PC-9 (cell line): ENCODE measurements around the gene SIK3. TPM values are rescaled to one million over a fixed set of nuclear protein-coding genes. Genes with fewer than 3 reads are reported as not detected.

Experiments used
- BruUV-seq: library from RNA; stranded (reverse); fragments of 400-500 nt; replicated peaks from 2 replicates; lab custom pipeline; 2021; lab: Mats Ljungman, UMichigan
- CTCF ChIA-PET: fragments of 300-600 bp; sonication (Branson Sonifier 250); formaldehyde crosslinking; loops from one replicate; lab custom pipeline; 2022; ENCODE audit warnings: antibody characterized with exemption; lab: Charles Lee
- POLR2A ChIA-PET: fragments of 300-600 bp; sonication (Branson Sonifier 250); formaldehyde crosslinking; loops from one replicate; lab custom pipeline; 2022; ENCODE audit warnings: antibody characterized with exemption; ENCODE audit not compliant: unreplicated experiment; lab: Charles Lee
- DNase-seq, 2 experiments: peaks; one replicate each; pipeline versions ENCODE4 v3.0.0 to v3.0.0-alpha.2; 2015 to 2022; ENCODE audit warnings: mixed read lengths in 1 of 2
- H2AFZ ChIP-seq: fragments of 200-600 bp; sonication (generic); 2 replicates; pipeline ENCODE4 v1.8.1; 2017; ENCODE audit warnings: antibody characterized with exemption
- H3F3A ChIP-seq: fragments of 200-600 bp; sonication (generic); 2 replicates; pipeline ENCODE4 v1.8.1; 2017; ENCODE audit warnings: antibody characterized with exemption, mild to moderate bottlenecking, low read depth; ENCODE audit not compliant: insufficient read depth
- H3K27ac ChIP-seq: fragments of 200-600 bp; sonication (generic); 2 replicates; pipeline ENCODE4 v1.6.1; 2016; ENCODE audit warnings: mixed run types
- H3K27me3 ChIP-seq: fragments of 200-600 bp; sonication (generic); 2 replicates; pipeline ENCODE4 v1.6.1; 2016; ENCODE audit warnings: low read depth, mixed run types; ENCODE audit not compliant: insufficient read depth
- H3K36me3 ChIP-seq: fragments of 200-600 bp; sonication (generic); 2 replicates; pipeline ENCODE4 v1.6.1; 2016; ENCODE audit warnings: low read depth, mixed run types
- H3K4me1 ChIP-seq: fragments of 200-600 bp; sonication (generic); replicated peaks from 2 replicates; pipeline ENCODE4 v1.6.1; 2016; ENCODE audit warnings: mixed run types; ENCODE audit not compliant: insufficient read depth
- H3K4me2 ChIP-seq: fragments of 200-600 bp; sonication (generic); 2 replicates; pipeline ENCODE4 v1.6.1; 2017; ENCODE audit warnings: mixed run types
- H3K4me3 ChIP-seq: fragments of 200-600 bp; sonication (generic); 2 replicates; pipeline ENCODE4 v1.6.1; 2016; ENCODE audit warnings: mixed run types
- H3K79me2 ChIP-seq: fragments of 200-600 bp; sonication (generic); 2 replicates; pipeline ENCODE4 v1.6.1; 2017; ENCODE audit warnings: low read depth, mixed run types
- H3K9me2 ChIP-seq: fragments of 200-600 bp; sonication (generic); 2 replicates; pipeline ENCODE4 v1.8.1; 2017; ENCODE audit warnings: mild to moderate bottlenecking; ENCODE audit not compliant: insufficient read depth
- H3K9me3 ChIP-seq: fragments of 200-600 bp; sonication (generic); 2 replicates; pipeline ENCODE4 v1.8.1; 2016; ENCODE audit warnings: low read depth; ENCODE audit not compliant: insufficient read depth
- H4K20me1 ChIP-seq: fragments of 200-600 bp; sonication (generic); 2 replicates; pipeline ENCODE4 v1.8.1; 2017; ENCODE audit not compliant: insufficient read depth
- EZH2 ChIP-seq: fragments of 200-600 bp; sonication (generic); IDR thresholded peaks from 2 replicates; pipeline ENCODE4 v1.8.0; 2017; ENCODE audit warnings: antibody characterized with exemption, low read depth
- intact Hi-C: fragments of 100-400 bp; cut with micrococcal nuclease; formaldehyde crosslinking; loops from one replicate; pipeline ENCODE4 v1.10.0; 2022; ENCODE audit not compliant: unreplicated experiment
- total RNA-seq: library from RNA; stranded (reverse); gene quantifications from 2 replicates; pipeline ENCODE4 v1.2.3, GENCODE V29; 2021
- TF ChIP-seq, protein P1 (sequence below): fragments of 200-600 bp; sonication (generic); conservative IDR thresholded peaks from 2 replicates; pipeline ENCODE4 v1.6.1; 2017; ENCODE audit warnings: mixed run types, antibody characterized with exemption, mild to moderate bottlenecking, moderate library complexity

SIK3 gene
- total RNA-seq, 1 experiment from 2014 or later, result 30.2 TPM

DNA sequence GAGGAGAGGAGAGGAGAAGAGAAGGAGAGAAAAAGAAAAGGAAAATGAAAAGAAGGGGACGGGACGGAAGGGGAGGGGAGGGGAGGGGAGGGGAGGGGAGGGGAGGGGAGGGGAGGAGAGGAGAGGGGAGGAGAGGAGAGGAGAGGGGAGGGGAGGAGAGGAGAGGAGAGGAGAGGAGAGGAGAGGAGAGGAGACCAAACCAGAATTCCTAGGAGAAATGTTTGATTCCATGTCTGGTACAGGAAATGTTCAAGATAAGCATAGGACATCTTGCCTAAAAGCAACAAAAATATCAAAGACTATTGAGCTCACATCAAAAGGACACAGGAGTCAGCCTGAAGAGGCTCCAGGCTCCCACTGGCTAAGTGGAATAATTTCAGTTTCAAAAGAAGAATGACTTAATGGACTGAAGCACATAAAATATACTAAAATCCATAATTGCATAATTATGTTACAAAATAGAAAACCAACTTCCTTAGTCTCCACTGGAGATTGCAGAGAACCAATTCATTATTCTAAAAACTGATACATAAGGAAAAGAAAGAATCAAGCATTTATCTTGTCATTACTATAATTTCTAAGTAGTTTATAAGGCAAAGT lies 159.7 kb downstream of the SIK3 start:
- TF ChIP-seq, protein P1, sequence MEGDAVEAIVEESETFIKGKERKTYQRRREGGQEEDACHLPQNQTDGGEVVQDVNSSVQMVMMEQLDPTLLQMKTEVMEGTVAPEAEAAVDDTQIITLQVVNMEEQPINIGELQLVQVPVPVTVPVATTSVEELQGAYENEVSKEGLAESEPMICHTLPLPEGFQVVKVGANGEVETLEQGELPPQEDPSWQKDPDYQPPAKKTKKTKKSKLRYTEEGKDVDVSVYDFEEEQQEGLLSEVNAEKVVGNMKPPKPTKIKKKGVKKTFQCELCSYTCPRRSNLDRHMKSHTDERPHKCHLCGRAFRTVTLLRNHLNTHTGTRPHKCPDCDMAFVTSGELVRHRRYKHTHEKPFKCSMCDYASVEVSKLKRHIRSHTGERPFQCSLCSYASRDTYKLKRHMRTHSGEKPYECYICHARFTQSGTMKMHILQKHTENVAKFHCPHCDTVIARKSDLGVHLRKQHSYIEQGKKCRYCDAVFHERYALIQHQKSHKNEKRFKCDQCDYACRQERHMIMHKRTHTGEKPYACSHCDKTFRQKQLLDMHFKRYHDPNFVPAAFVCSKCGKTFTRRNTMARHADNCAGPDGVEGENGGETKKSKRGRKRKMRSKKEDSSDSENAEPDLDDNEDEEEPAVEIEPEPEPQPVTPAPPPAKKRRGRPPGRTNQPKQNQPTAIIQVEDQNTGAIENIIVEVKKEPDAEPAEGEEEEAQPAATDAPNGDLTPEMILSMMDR, result no peak
- no peak for TF ChIP-seq EZH2
- H3F3A ChIP-seq, result no peaks in the 10 kb centered on the region; the same call in 1 of the 2 replicates
- BruUV-seq, result no TSS peak
- no peak overlapping the region for H3K4me2 ChIP-seq
- H3K4me1 ChIP-seq, result no peaks in the 10 kb centered on the region
- no peak overlapping the region for H2AFZ ChIP-seq
- no peaks in the 10 kb centered on the region for H3K27me3 ChIP-seq
- CTCF ChIA-PET, result no interaction called here
- H3K36me3 ChIP-seq, result 0 out of 2 replicates have a peak, but pooled peaks cover under 1% of the 10 kb centered on the region
- H3K4me3 ChIP-seq, result no peak overlapping the region
- no peaks in the 10 kb centered on the region for H3K79me2 ChIP-seq
- no peak for DNase-seq
- H3K9me2 ChIP-seq, result no peaks in the 10 kb centered on the region
- intact Hi-C loops, result no loop called here
- POLR2A ChIA-PET, result no interaction called here
- no peaks in the 10 kb centered on the region; the same call in 1 of the 2 replicates for H4K20me1 ChIP-seq
- H3K27ac ChIP-seq, result no peak overlapping the region
- H3K9me3 ChIP-seq, result no peaks in the 10 kb centered on the region

DNA sequence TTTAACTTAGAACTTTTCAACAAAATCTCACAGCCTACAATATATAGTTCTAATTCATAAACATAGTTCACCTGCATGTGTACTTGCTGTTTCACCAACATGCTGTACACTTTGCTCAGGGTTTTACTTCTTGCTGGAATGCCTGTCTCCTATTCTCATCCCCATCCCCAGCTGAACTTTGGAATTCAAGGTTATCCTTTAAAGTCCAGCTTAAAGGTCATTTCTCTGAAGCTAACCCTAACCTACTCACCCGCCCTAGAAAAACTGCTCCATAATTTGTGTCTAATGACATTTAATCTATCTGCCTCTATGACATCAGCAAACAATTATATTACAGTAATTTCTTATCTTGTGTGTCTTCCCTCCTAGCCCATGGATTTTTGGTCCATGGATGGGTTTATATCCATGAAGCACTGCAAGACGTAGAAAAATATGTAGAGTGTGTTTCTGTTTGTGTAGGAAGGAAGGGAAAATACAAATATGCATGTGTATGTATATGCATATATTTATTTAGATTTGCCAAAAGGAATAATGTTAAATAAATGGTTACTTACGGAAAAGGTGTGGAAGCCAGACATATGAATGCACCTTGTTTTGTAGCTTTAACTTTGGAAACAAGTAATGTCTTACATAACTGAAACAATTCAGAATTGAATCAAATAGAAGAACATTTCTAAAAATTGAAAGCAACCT lies 161.3 kb downstream of the SIK3 start:
- no peaks in the 10 kb centered on the region for H3K27me3 ChIP-seq
- no peaks in the 10 kb centered on the region for H3K79me2 ChIP-seq
- H3K36me3 ChIP-seq, result no peaks in the 10 kb centered on the region
- CTCF ChIA-PET, result no interaction called here
- POLR2A ChIA-PET, result interaction anchor here (0.6 to 0.7 kb wide), 2 partner anchors 21 to 86 kb away, joined by 4 to 5 read pairs; no protein-coding TSS in a partner anchor
- no peak overlapping the region for H3K4me2 ChIP-seq
- no peaks in the 10 kb centered on the region for H3K9me2 ChIP-seq
- H2AFZ ChIP-seq, result no peak overlapping the region
- no peaks in the 10 kb centered on the region; the same call in 1 of the 2 replicates for H3F3A ChIP-seq
- H3K4me1 ChIP-seq, result peaks cover 10% of the 10 kb centered on the region
- DNase-seq, result no peak
- intact Hi-C loops, result no loop called here
- no peaks in the 10 kb centered on the region; the same call in 1 of the 2 replicates for H4K20me1 ChIP-seq
- no peaks in the 10 kb centered on the region for H3K9me3 ChIP-seq
- no peak for TF ChIP-seq EZH2
- TF ChIP-seq, protein P1, result no peak
- no peak overlapping the region for H3K27ac ChIP-seq
- no peak overlapping the region for H3K4me3 ChIP-seq
- no TSS peak for BruUV-seq

DNA sequence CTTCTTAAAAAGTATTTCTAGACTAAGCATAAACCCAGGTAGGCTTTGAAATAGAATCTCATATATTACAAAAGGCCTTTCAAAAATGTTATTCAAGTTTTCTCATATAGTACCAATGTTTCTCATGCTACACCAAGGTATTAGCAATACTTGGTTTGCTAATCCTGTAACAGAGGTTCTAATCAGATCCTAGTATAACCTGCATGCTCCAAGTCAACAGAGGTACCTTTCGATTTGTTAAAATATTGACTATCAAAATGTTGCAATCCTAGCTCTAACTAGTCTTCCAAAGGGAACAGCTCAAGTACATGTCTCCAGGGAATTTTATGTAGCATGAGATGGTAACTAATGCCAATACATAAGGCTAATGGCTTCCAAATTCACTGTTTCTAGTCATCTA lies 162.7 kb downstream of the SIK3 start:
- H3K9me2 ChIP-seq, result no peaks in the 10 kb centered on the region
- no peak overlapping the region for H3K4me3 ChIP-seq
- H3K36me3 ChIP-seq, result no peaks in the 10 kb centered on the region
- no peaks in the 10 kb centered on the region for H3K27me3 ChIP-seq
- no peak overlapping the region for H3K27ac ChIP-seq
- H3K4me2 ChIP-seq, result no peak overlapping the region
- H3K4me1 ChIP-seq, result peaks cover 13% of the 10 kb centered on the region
- DNase-seq, result no peak
- POLR2A ChIA-PET, result no interaction called here
- BruUV-seq, result no TSS peak
- CTCF ChIA-PET, result no interaction called here
- no peaks in the 10 kb centered on the region for H3K79me2 ChIP-seq
- no peak overlapping the region for H2AFZ ChIP-seq
- TF ChIP-seq, protein P1, result no peak
- no peak for TF ChIP-seq EZH2
- no peaks in the 10 kb centered on the region for H3K9me3 ChIP-seq
- H3F3A ChIP-seq, result no peaks in the 10 kb centered on the region; the same call in 1 of the 2 replicates
- intact Hi-C loops, result no loop called here
- no peaks in the 10 kb centered on the region; the same call in 1 of the 2 replicates for H4K20me1 ChIP-seq
